ENCODE data around the gene SLMAP. TPM values are rescaled to one million over a fixed set of nuclear protein-coding genes. Genes with fewer than 3 reads are reported as not detected.

SLMAP gene
- polyA plus RNA-seq, 1 donor (not counting 4 experiments of a cell fraction or from before 2014, with no cell fraction given), result 58.0 TPM

GRCh38 chr3:57808961-57809608, 53.0 kb downstream of the SLMAP start:
- H3K4me3 ChIP-seq (ENCODE audit: control insufficient read depth in 2 of 3, extremely low read depth in 1 of 3, insufficient read depth in 2 of 3, low read depth in 1 of 3, low read length in 3 of 3), result no peak overlapping the region
- H3K9me1 ChIP-seq (ENCODE audit: control insufficient read depth, extremely low read depth, insufficient read depth, low read length), result no peaks in the 10 kb centered on the region
- no peak overlapping the region for H3K27ac ChIP-seq (ENCODE audit: control insufficient read depth, insufficient read depth, low read length)
- FAIRE-seq (no peak), DNase-seq (ENCODE audit: low read depth, low spot score) (no peak)
- H2AFZ ChIP-seq (ENCODE audit: control insufficient read depth, low read length), result no peak overlapping the region
- no peaks in the 10 kb centered on the region for H3K9me3 ChIP-seq (ENCODE audit: control insufficient read depth, low read depth, low read length)
- no peaks in the 10 kb centered on the region for H3K36me3 ChIP-seq (ENCODE audit: control insufficient read depth in 2 of 2, extremely low read depth in 1 of 2, insufficient read depth in 2 of 2, low read length in 2 of 2)
- peaks cover 97% of the 10 kb centered on the region for H3K79me2 ChIP-seq (ENCODE audit: control insufficient read depth, insufficient read depth, low read length)
- dilution Hi-C loops (cut with MboI; ENCODE audit: extremely low pct_ligation_motif_present, low sequenced_read_pairs), result no loop called here
- H4K20me1 ChIP-seq (ENCODE audit: control insufficient read depth, extremely low read depth, insufficient read depth, low read length), result peaks cover 9% of the 10 kb centered on the region
- no peak overlapping the region for H3K9ac ChIP-seq (ENCODE audit: control insufficient read depth, extremely low read depth, insufficient read depth, low read length)
- no peak overlapping the region for H3K4me2 ChIP-seq (ENCODE audit: control insufficient read depth, extremely low read depth, insufficient read depth, low read depth, low read length)
- no peaks in the 10 kb centered on the region for H3K27me3 ChIP-seq (ENCODE audit: control insufficient read depth, extremely low read depth, insufficient read depth, low read length)
- TF ChIP-seq CTCF (optimal IDR thresholded peaks at IDR 0.05 in 1 of 3, IDR thresholded peaks at IDR 0.05 in 1 of 3, conservative IDR thresholded peaks at IDR 0.05 in 1 of 3; ENCODE audit: extremely low read depth in 1 of 3, insufficient read depth in 2 of 3, low read length in 3 of 3) (no peak), EZH2 (IDR thresholded peaks at IDR 0.05; ENCODE audit: low read length) (no peak)
- H3K4me1 ChIP-seq (ENCODE audit: control insufficient read depth, extremely low read depth, insufficient read depth, low read length), result peaks cover 22% of the 10 kb centered on the region

GRCh38 chr3:57809609-57809968, 53.5 kb downstream of the SLMAP start:
- peaks cover 2% of the 10 kb centered on the region for H3K9me1 ChIP-seq (ENCODE audit: control insufficient read depth, extremely low read depth, insufficient read depth, low read length)
- no peaks in the 10 kb centered on the region for H3K36me3 ChIP-seq (ENCODE audit: control insufficient read depth in 2 of 2, extremely low read depth in 1 of 2, insufficient read depth in 2 of 2, low read length in 2 of 2)
- no peaks in the 10 kb centered on the region for H3K9me3 ChIP-seq (ENCODE audit: control insufficient read depth, low read depth, low read length)
- H3K4me3 ChIP-seq (ENCODE audit: control insufficient read depth in 2 of 3, extremely low read depth in 1 of 3, insufficient read depth in 2 of 3, low read depth in 1 of 3, low read length in 3 of 3), result no peak overlapping the region
- no peak overlapping the region for H2AFZ ChIP-seq (ENCODE audit: control insufficient read depth, low read length)
- peaks cover 97% of the 10 kb centered on the region for H3K79me2 ChIP-seq (ENCODE audit: control insufficient read depth, insufficient read depth, low read length)
- no peak overlapping the region for H3K27ac ChIP-seq (ENCODE audit: control insufficient read depth, insufficient read depth, low read length)
- peaks cover 17% of the 10 kb centered on the region for H3K4me1 ChIP-seq (ENCODE audit: control insufficient read depth, extremely low read depth, insufficient read depth, low read length)
- DNase-seq (ENCODE audit: low read depth, low spot score), result no peak
- no peak overlapping the region for H3K4me2 ChIP-seq (ENCODE audit: control insufficient read depth, extremely low read depth, insufficient read depth, low read depth, low read length)
- FAIRE-seq, result no peak
- dilution Hi-C loops (cut with MboI; ENCODE audit: extremely low pct_ligation_motif_present, low sequenced_read_pairs), result no loop called here
- H3K27me3 ChIP-seq (ENCODE audit: control insufficient read depth, extremely low read depth, insufficient read depth, low read length), result no peaks in the 10 kb centered on the region
- H4K20me1 ChIP-seq (ENCODE audit: control insufficient read depth, extremely low read depth, insufficient read depth, low read length), result peaks cover 14% of the 10 kb centered on the region
- no peak for TF ChIP-seq CTCF (optimal IDR thresholded peaks at IDR 0.05 in 1 of 3, IDR thresholded peaks at IDR 0.05 in 1 of 3, conservative IDR thresholded peaks at IDR 0.05 in 1 of 3; ENCODE audit: extremely low read depth in 1 of 3, insufficient read depth in 2 of 3, low read length in 3 of 3)
- no peak for TF ChIP-seq EZH2 (IDR thresholded peaks at IDR 0.05; ENCODE audit: low read length)
- H3K9ac ChIP-seq (ENCODE audit: control insufficient read depth, extremely low read depth, insufficient read depth, low read length), result no peak overlapping the region
